Measurements from ENCODE around the gene THOC5. TPM values are rescaled to one million over a fixed set of nuclear protein-coding genes. Genes with fewer than 3 reads are reported as not detected.

The THOC5 gene
- total RNA-seq, 4 donors from 2014 or later: 38.6 to 56.1 (median 48.6) TPM

GRCh38 chr22:29484642-29485041, 68.9 kb downstream of the THOC5 start:
- WGBS: 95% methylated on average over 3 of the region's 3 CpGs
- Histone ChIP-seq H3K36me3 (no peaks in the 10 kb centered on the region), H3K27me3 (peaks cover 7 to 39% (median 24%) of the 10 kb centered on the region in 4 donors), H3K4me3 (no peak overlapping the region), H3K4me1 (peaks cover 13 to 23% (median 20%) of the 10 kb centered on the region in 4 donors), H3K27ac (replicated peaks in 1 of 4) (no peak overlapping the region), H3K9me3 (peaks cover 0 to 4% (median 0%) of the 10 kb centered on the region in 4 donors)
- TF ChIP-seq POLR2AphosphoS5 (IDR thresholded peaks at IDR 0.05): no peak
- no peak for TF ChIP-seq EP300 (IDR thresholded peaks at IDR 0.05)
- TF ChIP-seq POLR2A (IDR thresholded peaks at IDR 0.05; ENCODE audit: low read depth): no peak
- TF ChIP-seq, protein P1, sequence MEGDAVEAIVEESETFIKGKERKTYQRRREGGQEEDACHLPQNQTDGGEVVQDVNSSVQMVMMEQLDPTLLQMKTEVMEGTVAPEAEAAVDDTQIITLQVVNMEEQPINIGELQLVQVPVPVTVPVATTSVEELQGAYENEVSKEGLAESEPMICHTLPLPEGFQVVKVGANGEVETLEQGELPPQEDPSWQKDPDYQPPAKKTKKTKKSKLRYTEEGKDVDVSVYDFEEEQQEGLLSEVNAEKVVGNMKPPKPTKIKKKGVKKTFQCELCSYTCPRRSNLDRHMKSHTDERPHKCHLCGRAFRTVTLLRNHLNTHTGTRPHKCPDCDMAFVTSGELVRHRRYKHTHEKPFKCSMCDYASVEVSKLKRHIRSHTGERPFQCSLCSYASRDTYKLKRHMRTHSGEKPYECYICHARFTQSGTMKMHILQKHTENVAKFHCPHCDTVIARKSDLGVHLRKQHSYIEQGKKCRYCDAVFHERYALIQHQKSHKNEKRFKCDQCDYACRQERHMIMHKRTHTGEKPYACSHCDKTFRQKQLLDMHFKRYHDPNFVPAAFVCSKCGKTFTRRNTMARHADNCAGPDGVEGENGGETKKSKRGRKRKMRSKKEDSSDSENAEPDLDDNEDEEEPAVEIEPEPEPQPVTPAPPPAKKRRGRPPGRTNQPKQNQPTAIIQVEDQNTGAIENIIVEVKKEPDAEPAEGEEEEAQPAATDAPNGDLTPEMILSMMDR (IDR thresholded peaks at IDR 0.05): no peak
- intact Hi-C loops (cut with DNase I): no loop called here
- no peak for DNase-seq (ENCODE audit: extremely low spot score)

DNA sequence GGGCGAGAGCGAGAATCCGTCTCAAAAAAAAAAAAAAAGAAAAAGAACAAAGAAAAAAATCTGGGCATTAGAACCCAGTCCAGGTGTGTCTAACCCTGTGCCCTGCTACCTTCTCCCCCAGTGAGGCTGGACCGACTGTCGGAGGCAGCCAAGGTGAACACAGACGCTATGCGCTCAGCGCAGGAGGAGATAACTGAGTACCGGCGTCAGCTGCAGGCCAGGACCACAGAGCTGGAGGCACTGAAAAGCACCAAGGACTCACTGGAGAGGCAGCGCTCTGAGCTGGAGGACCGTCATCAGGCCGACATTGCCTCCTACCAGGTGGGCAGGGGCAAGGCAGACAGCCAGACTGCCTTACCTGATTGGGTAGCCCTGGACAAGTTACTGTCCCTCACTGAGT, 70.3 kb downstream of the THOC5 start:
- DNase-seq (ENCODE audit: extremely low spot score): no peak
- H3K4me3 ChIP-seq: no peak overlapping the region
- no peak overlapping the region for H3K27ac ChIP-seq (replicated peaks in 1 of 4)
- intact Hi-C loops (cut with DNase I): no loop called here
- H3K9me3 ChIP-seq: peaks cover 0 to 4% (median 0%) of the 10 kb centered on the region in 4 donors
- 95% methylated on average over 13 of the region's 13 CpGs for WGBS
- TF ChIP-seq EP300 (IDR thresholded peaks at IDR 0.05): no peak
- no peak for TF ChIP-seq POLR2A (IDR thresholded peaks at IDR 0.05; ENCODE audit: low read depth)
- TF ChIP-seq POLR2AphosphoS5 (IDR thresholded peaks at IDR 0.05): no peak
- TF ChIP-seq, protein P1 (IDR thresholded peaks at IDR 0.05): no peak
- no peaks in the 10 kb centered on the region for H3K36me3 ChIP-seq
- H3K27me3 ChIP-seq: peaks cover 7 to 52% (median 36%) of the 10 kb centered on the region in 4 donors
- H3K4me1 ChIP-seq: peaks cover 13 to 33% (median 26%) of the 10 kb centered on the region in 4 donors

- peaks cover 0 to 4% (median 0%) of the 10 kb centered on the region in 4 donors for H3K9me3 ChIP-seq
- no peaks in the 10 kb centered on the region for H3K36me3 ChIP-seq
- peaks cover 13 to 38% (median 28%) of the 10 kb centered on the region in 4 donors for H3K4me1 ChIP-seq
- no peak overlapping the region for H3K4me3 ChIP-seq
- 96% methylated on average over 6 of the region's 7 CpGs for WGBS
- TF ChIP-seq, protein P1 (IDR thresholded peaks at IDR 0.05): no peak
- TF ChIP-seq EP300 (IDR thresholded peaks at IDR 0.05): no peak
- TF ChIP-seq POLR2AphosphoS5 (IDR thresholded peaks at IDR 0.05): no peak
- TF ChIP-seq POLR2A (IDR thresholded peaks at IDR 0.05; ENCODE audit: low read depth): no peak
- DNase-seq (ENCODE audit: extremely low spot score): no peak
- peaks cover 7 to 56% (median 36%) of the 10 kb centered on the region in 4 donors for H3K27me3 ChIP-seq
- H3K27ac ChIP-seq (replicated peaks in 1 of 4): no peak overlapping the region
- intact Hi-C loops (cut with DNase I): no loop called here
Observed at GRCh38 chr22:29482726-29483125, 70.8 kb downstream of the THOC5 start.

GRCh38 chr22:29482253-29482652, 71.3 kb downstream of the THOC5 start:
- Histone ChIP-seq H3K4me1 (peaks cover 13 to 40% (median 28%) of the 10 kb centered on the region in 4 donors), H3K4me3 (no peak overlapping the region), H3K36me3 (no peaks in the 10 kb centered on the region), H3K27me3 (peaks cover 7 to 56% (median 36%) of the 10 kb centered on the region in 4 donors), H3K9me3 (peaks cover 0 to 4% (median 0%) of the 10 kb centered on the region in 4 donors), H3K27ac (replicated peaks in 1 of 4) (no peak overlapping the region)
- DNase-seq (ENCODE audit: extremely low spot score): no peak
- TF ChIP-seq POLR2A (IDR thresholded peaks at IDR 0.05; ENCODE audit: low read depth): no peak
- TF ChIP-seq EP300 (IDR thresholded peaks at IDR 0.05): no peak
- TF ChIP-seq, protein P1 (IDR thresholded peaks at IDR 0.05): no peak
- no peak for TF ChIP-seq POLR2AphosphoS5 (IDR thresholded peaks at IDR 0.05)
- WGBS: 83% methylated on average over 11 of the region's 11 CpGs
- intact Hi-C loops (cut with DNase I): no loop called here

Data from esophagus muscularis mucosa (tissue), 4 donors.